ENCODE results near the gene ABCC1. TPM values are rescaled to one million over a fixed set of nuclear protein-coding genes. Genes with fewer than 3 reads are reported as not detected.

The ABCC1 gene
- total RNA-seq, 1 experiment from 2014 or later, result 56.4 TPM

- Histone ChIP-seq H3K27me3 (ENCODE audit: insufficient read depth, low read length) (no peaks in the 10 kb centered on the region), H3K14ac (ENCODE audit: insufficient read depth, low read length) (no peak overlapping the region), H3K4me1 (ENCODE audit: insufficient read depth, low read length) (no peaks in the 10 kb centered on the region), H3K4ac (ENCODE audit: low read depth, low read length) (no peak overlapping the region), H3K4me2 (ENCODE audit: insufficient read depth, insufficient read length, low read length) (no peak overlapping the region), H3K23ac (ENCODE audit: insufficient read length, low read depth, low read length) (no peak overlapping the region), H2BK120ac (ENCODE audit: low read depth, low read length, poor library complexity, severe bottlenecking) (no peak overlapping the region), H2BK15ac (ENCODE audit: low read depth, low read length) (no peak overlapping the region), H3T11ph (ENCODE audit: low read length) (no peak overlapping the region), H3K9me3 (ENCODE audit: control insufficient read depth, low read depth, low read length) (no peaks in the 10 kb centered on the region), H2BK12ac (ENCODE audit: insufficient read length, low read depth, low read length) (no peak overlapping the region), H3K23me2 (ENCODE audit: insufficient read length, low read depth, low read length, poor library complexity, severe bottlenecking) (no peaks in the 10 kb centered on the region), H4K8ac (replicated peaks; ENCODE audit: insufficient read length, low read depth, low read length) (no peak overlapping the region), H3K79me1 (ENCODE audit: insufficient read depth, low read depth, low read length, poor library complexity, severe bottlenecking) (no peaks in the 10 kb centered on the region), H3K18ac (ENCODE audit: insufficient read length, low read depth, low read length) (peak overlapping the region; percentile 2), H4K91ac (ENCODE audit: insufficient read length, low read depth, low read length) (no peak overlapping the region), H2AK5ac (ENCODE audit: insufficient read length, low read length) (no peak overlapping the region), H3K9ac (ENCODE audit: extremely low read depth, insufficient read length, low read length) (no peak overlapping the region), H2BK20ac (ENCODE audit: low read depth, low read length, poor library complexity, severe bottlenecking) (no peak overlapping the region), H2BK5ac (ENCODE audit: insufficient read length, low read length) (no peak overlapping the region), H3K56ac (ENCODE audit: insufficient read length, low read depth, low read length) (no peak overlapping the region), H3K79me2 (ENCODE audit: insufficient read depth, low read length) (no peaks in the 10 kb centered on the region), H2AFZ (ENCODE audit: low read length) (no peak overlapping the region), H4K5ac (ENCODE audit: insufficient read length, low read depth, low read length) (no peak overlapping the region), H4K20me1 (ENCODE audit: control insufficient read depth, insufficient read depth, insufficient read length) (no peaks in the 10 kb centered on the region), H3K27ac (ENCODE audit: insufficient read length, low read depth, low read length) (no peak overlapping the region)
- no peak for DNase-seq
- no CpG with 5 or more reads among the region's 13 CpGs for WGBS (ENCODE audit: extremely low coverage, insufficient read length, low lambda C conversion rate)
- H3K9me3 Mint-ChIP-seq, result no peaks in the 10 kb centered on the region
- H3K27me3 Mint-ChIP-seq (ENCODE audit: low read depth), result no peaks in the 10 kb centered on the region; the same call in 1 of the 2 replicates
- H3K4me3 Mint-ChIP-seq, result no peak overlapping the region
- peaks cover 8 to 11% of the 10 kb centered on the region in 2 experiments; a peak in 2 of 4 replicates for H3K4me1 Mint-ChIP-seq
- no peaks in the 10 kb centered on the region; a peak in 1 of 7 replicates for H3K36me3 Mint-ChIP-seq (ENCODE audit: insufficient read depth in 1 of 3, low read depth in 3 of 3)
- no peak overlapping the region; a peak in 1 of 7 replicates for H3K27ac Mint-ChIP-seq
- no peak for TF ChIP-seq CTCF (conservative IDR thresholded peaks at IDR 0.05)
Observed at GRCh38 chr16:16188827-16189226, 239.4 kb downstream of the ABCC1 start.
